Measurements from ENCODE around the gene USP48.
"Not testable (repeated sequence)": the region's sequence is repeated elsewhere in the genome, so short reads cannot be mapped to it uniquely, and the experiment has no call there.

USP48 gene

DNA sequence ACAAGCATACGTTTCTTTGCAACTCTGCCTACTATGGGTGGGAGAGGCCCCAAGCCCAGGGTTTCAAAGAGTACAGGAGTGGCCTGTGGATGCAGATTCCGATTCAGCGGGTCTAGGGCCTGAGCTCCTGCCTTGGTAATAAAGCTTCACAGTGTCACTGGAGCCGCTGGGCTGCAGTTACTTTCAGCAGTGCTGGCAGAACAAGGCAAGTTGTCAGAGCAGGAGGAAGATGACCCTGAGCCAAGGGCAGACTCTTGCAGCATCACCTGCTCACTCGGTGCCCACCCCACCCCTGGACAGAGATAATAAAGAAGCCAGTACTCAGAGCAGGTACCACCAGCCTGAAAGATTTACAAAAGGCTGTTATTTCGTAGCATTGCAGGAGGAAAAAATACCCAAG lies 105.8 kb downstream of the USP48 start:
- no peak overlapping the region for H3K4me3 ChIP-seq (replicated peaks; ENCODE audit: low read depth, low read length)
- DNase-seq (ENCODE audit: extremely low read depth, low read depth), result no peak
- TF ChIP-seq, protein P1, sequence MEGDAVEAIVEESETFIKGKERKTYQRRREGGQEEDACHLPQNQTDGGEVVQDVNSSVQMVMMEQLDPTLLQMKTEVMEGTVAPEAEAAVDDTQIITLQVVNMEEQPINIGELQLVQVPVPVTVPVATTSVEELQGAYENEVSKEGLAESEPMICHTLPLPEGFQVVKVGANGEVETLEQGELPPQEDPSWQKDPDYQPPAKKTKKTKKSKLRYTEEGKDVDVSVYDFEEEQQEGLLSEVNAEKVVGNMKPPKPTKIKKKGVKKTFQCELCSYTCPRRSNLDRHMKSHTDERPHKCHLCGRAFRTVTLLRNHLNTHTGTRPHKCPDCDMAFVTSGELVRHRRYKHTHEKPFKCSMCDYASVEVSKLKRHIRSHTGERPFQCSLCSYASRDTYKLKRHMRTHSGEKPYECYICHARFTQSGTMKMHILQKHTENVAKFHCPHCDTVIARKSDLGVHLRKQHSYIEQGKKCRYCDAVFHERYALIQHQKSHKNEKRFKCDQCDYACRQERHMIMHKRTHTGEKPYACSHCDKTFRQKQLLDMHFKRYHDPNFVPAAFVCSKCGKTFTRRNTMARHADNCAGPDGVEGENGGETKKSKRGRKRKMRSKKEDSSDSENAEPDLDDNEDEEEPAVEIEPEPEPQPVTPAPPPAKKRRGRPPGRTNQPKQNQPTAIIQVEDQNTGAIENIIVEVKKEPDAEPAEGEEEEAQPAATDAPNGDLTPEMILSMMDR (IDR thresholded peaks at IDR 0.05; ENCODE audit: low read depth, low read length, missing control alignments), result no peak

DNA sequence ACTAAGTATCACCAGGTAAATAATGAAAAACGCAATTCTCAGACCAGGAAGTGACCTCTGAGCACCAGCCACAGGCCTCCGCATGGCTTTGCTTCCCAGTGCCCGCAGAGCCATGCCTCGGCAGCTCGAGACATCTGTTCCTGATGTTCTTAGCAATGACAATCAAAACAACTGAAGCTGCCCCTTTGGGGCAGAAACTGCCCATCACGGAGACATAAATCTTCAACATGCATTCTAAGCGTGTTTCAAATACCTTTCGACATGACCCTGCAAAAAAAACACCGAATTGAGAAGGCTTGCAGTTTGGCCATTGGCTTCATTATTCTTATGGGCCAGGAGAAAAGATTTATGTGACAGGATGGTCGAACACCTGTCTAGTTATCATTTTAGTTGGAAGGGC lies 108.0 kb downstream of the USP48 start:
- TF ChIP-seq, protein P1 (IDR thresholded peaks at IDR 0.05; ENCODE audit: low read depth, low read length, missing control alignments), result no peak
- no peak overlapping the region for H3K4me3 ChIP-seq (replicated peaks; ENCODE audit: low read depth, low read length)
- DNase-seq (ENCODE audit: extremely low read depth, low read depth), result no peak

DNA sequence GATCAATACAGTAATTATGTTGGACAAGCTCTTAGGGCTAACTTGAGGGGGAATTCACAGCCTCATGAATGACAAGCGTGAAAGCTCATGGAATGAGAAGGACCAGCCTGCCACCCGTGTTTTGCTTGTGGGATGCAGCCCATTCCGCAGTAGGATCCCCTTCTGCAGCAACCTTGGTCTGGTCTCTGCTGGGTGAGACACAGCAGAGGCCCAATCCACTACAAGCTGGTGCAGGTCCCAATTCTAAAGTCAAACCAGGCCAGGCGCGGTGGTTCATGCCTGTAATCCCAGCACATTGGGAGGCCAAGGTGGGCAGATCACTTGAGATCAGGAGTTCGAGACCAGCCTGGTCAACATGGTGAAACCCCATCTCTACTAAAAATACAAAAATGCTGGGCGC lies 109.1 kb downstream of the USP48 start:
- DNase-seq (ENCODE audit: extremely low read depth, low read depth); H3K4me3 ChIP-seq (replicated peaks; ENCODE audit: low read depth, low read length): not testable (repeated sequence)

DNA sequence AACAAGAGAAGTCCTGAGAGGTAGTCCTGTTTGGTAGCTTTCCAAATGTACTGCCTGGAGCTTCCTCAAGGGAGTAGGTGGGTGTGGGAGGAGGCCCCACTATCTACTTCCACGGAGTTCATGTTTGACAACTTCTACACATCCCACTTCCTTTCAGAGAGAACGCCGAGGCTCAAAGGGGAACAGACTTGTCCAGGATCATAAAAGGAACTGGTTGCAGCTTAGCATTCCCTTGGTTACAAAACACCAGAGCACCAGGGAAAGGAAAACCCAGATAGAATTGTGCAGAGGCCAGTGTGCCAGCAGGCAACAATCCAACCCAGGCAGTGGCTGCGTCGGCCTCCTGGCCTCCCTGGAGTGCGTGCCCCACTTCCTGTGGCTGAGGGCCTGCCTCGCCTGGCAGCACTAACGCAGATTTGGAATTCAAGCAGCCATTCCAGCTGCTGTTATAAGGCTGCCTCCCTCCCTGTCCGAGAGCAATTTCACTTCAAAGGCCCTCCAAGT lies 109.6 kb downstream of the USP48 start:
- no peak overlapping the region for H3K4me3 ChIP-seq (replicated peaks; ENCODE audit: low read depth, low read length)
- DNase-seq (ENCODE audit: extremely low read depth, low read depth), result peak; percentile 29
- TF ChIP-seq, protein P1 (IDR thresholded peaks at IDR 0.05; ENCODE audit: low read depth, low read length, missing control alignments), result no peak

DNA sequence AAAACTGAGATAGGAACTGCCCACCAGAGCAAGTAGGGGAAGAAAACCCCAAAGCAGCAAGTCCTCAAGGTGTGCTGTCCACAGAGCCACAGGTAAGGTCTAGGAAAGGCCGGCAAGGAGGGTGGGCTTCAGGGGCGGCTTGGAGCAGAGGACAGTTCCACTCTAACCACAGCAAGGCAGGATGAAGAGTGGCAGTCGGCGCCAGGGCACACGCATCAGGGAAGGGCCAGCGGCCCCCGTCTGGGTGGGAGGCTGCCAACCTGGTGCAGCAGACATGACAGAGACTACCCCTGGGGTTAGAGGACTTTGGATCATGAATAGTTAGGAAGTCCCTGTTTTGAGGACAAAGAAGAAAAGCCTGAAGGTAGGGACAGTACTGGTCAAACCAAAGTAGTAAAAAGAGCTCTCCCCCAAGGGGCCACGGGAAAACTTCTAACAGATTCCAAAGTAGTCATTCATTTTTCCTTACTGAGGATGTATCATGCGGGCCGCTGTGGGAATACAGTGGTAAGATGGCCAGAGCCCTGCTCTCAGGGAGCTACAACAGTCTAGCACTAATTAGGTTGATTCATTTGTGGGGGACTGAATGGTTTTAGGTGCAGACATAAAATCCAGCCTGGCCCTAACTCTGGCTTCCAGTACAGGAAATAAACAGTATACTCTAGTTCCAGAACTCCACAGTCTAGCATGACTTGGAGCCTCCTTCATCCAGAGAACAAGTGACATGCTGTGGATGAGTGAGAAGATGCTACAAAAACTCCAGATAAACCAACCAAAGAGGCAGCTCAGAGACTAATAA lies 110.3 kb downstream of the USP48 start:
- TF ChIP-seq, protein P1 (IDR thresholded peaks at IDR 0.05; ENCODE audit: low read depth, low read length, missing control alignments), result no peak
- no peak for DNase-seq (ENCODE audit: extremely low read depth, low read depth)
- no peak overlapping the region for H3K4me3 ChIP-seq (replicated peaks; ENCODE audit: low read depth, low read length)

DNA sequence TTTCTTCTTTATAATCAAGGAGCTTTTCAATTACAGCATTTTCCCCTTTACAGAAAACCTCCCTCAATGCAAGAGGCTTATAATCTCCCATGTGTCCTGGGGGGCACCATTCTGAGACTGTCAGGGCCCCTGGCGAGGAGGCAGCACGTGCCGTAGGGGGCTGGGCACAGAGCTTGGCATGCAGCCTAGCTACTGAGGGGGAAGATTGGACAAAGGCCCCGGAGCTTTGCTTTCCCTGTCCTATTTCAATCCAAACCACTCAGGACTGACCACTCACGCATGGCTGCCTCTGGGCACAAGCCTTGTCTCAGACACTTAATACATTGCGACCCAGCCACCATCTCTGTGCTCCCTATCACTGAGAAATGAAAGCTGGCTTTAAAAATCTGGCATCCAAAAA lies 111.0 kb downstream of the USP48 start:
- TF ChIP-seq, protein P1 (IDR thresholded peaks at IDR 0.05; ENCODE audit: low read depth, low read length, missing control alignments), result no peak
- no peak for DNase-seq (ENCODE audit: extremely low read depth, low read depth)
- H3K4me3 ChIP-seq (replicated peaks; ENCODE audit: low read depth, low read length), result no peak overlapping the region

DNA sequence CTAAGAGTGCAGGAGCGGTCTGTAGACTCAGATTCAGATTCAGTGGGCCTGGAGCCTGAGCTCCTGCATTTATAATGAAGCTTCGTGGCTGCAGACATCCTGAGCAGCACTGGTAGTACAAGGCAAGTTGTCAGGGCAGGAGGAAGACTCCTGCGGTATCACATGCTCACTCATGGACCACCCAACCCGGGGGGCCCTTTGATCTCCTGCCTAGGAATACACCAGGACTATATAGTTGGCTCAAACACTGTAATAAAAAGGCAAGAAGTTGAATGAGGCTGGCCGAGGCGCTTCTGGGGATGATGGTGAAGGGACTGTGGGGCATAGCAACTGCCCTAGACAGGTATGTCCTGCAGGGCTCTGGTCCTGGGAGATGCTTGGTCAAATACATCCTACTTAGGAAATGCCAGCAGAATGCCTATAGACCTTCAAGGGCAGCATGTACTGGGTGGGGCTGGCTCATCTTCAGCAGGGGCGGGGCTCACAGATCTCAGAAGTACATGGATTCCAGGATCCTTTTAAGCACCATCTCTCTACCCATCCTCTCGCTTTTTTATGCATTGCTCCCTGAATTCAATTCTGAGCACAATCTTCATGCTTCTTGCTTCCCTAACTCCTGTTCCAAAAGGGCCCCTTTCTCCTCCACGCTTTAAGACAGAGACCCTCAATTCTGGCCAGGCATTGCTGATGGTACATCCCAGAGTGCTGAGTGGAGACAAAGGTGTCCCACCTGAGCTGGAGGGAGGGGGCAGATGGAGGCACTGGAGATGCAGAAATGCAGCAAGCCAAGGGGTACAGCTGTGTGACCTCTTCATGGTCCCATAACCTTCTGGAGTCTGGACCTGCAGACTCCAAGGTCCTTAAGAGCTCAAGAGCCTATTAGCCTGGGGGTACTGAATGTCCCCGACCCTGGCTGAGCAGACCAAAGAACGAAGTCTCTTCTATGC lies 111.7 kb downstream of the USP48 start:
- TF ChIP-seq, protein P1 (IDR thresholded peaks at IDR 0.05; ENCODE audit: low read depth, low read length, missing control alignments), result no peak
- DNase-seq (ENCODE audit: extremely low read depth, low read depth), result no peak
- no peak overlapping the region for H3K4me3 ChIP-seq (replicated peaks; ENCODE audit: low read depth, low read length)
